ENCODE data around the gene SDC1.

SDC1 gene

DNA sequence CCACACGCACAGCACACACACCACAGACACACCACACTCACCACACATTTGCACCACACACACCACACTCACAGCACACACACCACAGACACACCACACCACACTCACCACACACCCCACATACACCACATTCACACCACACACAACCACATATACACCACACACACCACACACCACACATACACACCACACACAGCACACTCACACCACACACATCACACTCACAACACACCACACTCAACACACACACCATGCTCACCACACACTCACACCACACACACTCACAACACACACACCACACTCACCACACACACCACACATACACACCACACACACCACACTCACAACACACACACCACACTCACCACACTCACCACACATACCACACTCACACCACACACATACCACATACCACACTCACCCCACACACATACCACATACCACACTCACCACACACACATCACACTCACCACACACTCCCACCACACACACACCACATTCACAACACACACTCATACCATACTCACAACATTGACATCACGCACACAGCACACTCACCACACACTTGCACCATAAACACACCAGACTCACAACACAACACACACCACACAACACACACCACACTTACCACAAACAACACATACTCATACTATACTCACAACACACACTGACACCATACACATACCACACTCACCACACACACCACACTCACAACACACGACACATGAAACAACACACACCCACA is 60.0 kb downstream of the SDC1 start:
- Histone ChIP-seq H3K79me2 (no peaks in the 10 kb centered on the region), H3K27me3 (ENCODE audit: control insufficient read depth, insufficient read depth, low read length) (no peaks in the 10 kb centered on the region), H3K4me2 (ENCODE audit: low read length) (no peak overlapping the region), H3K9me3 (ENCODE audit: control insufficient read depth, low read length) (no peaks in the 10 kb centered on the region), H3K4me3 (ENCODE audit: low read depth, low read length) (no peak overlapping the region), H3K9ac (no peak overlapping the region), H3K4me1 (no peaks in the 10 kb centered on the region), H2AFZ (no peak overlapping the region), H3K27ac (no peak overlapping the region), H3K36me3 (ENCODE audit: control insufficient read depth, insufficient read depth, low read length) (no peaks in the 10 kb centered on the region)
- TF ChIP-seq, protein P1, sequence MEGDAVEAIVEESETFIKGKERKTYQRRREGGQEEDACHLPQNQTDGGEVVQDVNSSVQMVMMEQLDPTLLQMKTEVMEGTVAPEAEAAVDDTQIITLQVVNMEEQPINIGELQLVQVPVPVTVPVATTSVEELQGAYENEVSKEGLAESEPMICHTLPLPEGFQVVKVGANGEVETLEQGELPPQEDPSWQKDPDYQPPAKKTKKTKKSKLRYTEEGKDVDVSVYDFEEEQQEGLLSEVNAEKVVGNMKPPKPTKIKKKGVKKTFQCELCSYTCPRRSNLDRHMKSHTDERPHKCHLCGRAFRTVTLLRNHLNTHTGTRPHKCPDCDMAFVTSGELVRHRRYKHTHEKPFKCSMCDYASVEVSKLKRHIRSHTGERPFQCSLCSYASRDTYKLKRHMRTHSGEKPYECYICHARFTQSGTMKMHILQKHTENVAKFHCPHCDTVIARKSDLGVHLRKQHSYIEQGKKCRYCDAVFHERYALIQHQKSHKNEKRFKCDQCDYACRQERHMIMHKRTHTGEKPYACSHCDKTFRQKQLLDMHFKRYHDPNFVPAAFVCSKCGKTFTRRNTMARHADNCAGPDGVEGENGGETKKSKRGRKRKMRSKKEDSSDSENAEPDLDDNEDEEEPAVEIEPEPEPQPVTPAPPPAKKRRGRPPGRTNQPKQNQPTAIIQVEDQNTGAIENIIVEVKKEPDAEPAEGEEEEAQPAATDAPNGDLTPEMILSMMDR (IDR thresholded peaks at IDR 0.05), result no peak

DNA sequence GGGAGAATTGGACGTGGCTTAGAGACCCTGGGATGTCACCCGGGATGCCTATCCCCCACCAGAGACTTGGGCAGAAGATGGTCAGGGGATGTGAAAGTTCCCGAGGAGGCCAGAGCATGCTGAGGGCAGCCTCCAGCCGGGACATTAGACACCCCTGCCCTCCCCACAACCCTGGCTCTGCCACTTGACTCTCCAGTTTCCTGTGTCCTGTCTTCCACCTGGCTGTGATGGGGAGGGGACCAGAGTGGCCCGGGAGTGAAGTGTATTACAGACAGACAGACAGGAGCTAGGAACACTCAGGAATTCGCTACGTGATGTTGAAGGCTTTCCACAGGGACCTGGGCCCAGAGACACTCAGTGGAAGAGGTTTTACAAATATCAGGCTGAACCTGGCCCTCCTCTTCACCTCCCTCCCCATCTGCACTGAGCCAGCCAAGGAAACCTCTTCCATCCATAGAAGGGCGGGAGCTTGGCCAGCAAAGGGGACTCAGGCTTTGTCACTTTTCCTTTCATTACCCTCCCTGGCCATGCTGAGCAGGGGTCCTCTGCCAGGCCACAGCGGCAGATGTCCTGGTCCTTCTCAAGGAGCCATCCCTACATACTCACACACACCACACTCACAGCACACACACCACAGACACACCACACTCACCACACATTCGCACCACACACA is 60.7 kb downstream of the SDC1 start:
- no peaks in the 10 kb centered on the region for H3K36me3 ChIP-seq (ENCODE audit: control insufficient read depth, insufficient read depth, low read length)
- TF ChIP-seq, protein P1 (IDR thresholded peaks at IDR 0.05), result no peak
- no peak overlapping the region for H3K9ac ChIP-seq
- H2AFZ ChIP-seq, result no peak overlapping the region
- H3K27ac ChIP-seq, result no peak overlapping the region
- H3K4me3 ChIP-seq (ENCODE audit: low read depth, low read length), result no peak overlapping the region
- no peak overlapping the region for H3K4me2 ChIP-seq (ENCODE audit: low read length)
- no peaks in the 10 kb centered on the region for H3K4me1 ChIP-seq
- no peaks in the 10 kb centered on the region for H3K79me2 ChIP-seq
- no peaks in the 10 kb centered on the region for H3K9me3 ChIP-seq (ENCODE audit: control insufficient read depth, low read length)
- H3K27me3 ChIP-seq (ENCODE audit: control insufficient read depth, insufficient read depth, low read length), result no peaks in the 10 kb centered on the region

DNA sequence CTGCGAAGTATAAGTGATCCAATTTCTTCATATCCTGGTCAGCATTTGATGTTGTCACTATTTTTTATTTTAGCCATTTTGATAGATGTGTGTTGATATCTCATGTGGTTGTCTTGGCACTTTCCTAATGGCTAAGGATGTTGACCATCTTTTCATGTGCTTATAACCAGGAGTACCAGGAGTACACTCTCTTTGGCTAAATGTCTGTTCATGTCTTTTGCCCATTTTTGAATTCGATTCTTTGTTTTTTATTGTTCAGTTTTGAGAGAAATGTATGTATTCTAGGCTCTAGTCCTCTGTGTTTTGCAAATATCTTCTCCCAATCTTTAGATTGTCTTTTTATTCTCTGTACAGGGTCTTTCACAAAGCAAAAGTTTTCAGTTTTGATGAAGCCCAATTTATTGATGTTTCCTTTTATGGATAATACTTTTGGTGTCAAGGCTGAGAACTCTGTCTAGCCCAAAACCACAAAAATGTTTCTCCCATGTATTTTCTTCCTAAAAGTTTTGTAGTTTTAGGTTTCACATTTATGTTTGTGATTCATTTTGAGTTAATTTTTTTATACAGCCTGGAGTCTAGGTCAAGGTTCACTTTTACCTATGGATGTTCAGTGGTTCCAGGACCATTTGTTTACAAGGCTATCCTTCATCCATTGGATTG is 65.4 kb downstream of the SDC1 start:
- TF ChIP-seq, protein P1 (IDR thresholded peaks at IDR 0.05), result no peak
- Histone ChIP-seq H2AFZ (no peak overlapping the region), H3K36me3 (ENCODE audit: control insufficient read depth, insufficient read depth, low read length) (no peaks in the 10 kb centered on the region), H3K4me1 (no peaks in the 10 kb centered on the region), H3K27ac (no peak overlapping the region), H3K9me3 (ENCODE audit: control insufficient read depth, low read length) (no peaks in the 10 kb centered on the region), H3K9ac (no peak overlapping the region), H3K79me2 (no peaks in the 10 kb centered on the region), H3K4me2 (ENCODE audit: low read length) (no peak overlapping the region), H3K4me3 (ENCODE audit: low read depth, low read length) (no peak overlapping the region), H3K27me3 (ENCODE audit: control insufficient read depth, insufficient read depth, low read length) (no peaks in the 10 kb centered on the region)

DNA sequence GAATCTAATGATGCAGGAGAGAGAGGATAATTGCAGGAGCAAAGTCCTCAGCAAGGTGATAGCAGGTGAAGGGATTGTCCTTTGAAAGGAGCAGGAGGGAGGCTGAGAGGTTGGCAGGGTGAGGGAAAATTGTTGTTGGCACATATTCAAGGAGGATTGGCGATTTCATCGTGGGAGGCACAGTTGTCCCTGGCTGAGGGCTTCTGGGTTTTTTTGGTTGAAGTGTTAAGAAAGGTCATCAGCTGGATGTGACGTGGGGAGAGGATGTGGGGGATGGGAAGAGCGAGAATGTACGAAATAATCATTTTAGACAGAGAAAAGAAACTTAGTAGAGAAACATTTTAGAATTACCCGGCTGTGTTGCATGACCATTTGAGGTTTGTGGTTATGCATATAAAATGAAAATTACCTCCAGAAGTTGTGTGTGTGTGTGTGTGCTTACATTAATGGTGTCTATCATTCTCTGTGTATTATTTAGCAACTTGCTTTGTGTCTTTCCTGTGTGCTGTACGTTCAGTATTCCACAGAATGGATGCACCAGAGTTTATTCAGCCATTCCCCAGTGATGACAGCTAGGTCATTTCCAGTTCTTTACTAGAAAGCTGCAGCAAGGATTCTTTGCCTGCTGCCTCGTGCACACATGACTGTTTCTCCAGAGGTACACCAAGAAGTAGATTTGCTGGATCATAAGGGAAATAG is 67.6 kb downstream of the SDC1 start:
- H3K79me2 ChIP-seq, result no peaks in the 10 kb centered on the region
- H3K27me3 ChIP-seq (ENCODE audit: control insufficient read depth, insufficient read depth, low read length), result no peaks in the 10 kb centered on the region
- no peaks in the 10 kb centered on the region for H3K4me1 ChIP-seq
- TF ChIP-seq, protein P1 (IDR thresholded peaks at IDR 0.05), result no peak
- H3K27ac ChIP-seq, result no peak overlapping the region
- no peaks in the 10 kb centered on the region for H3K9me3 ChIP-seq (ENCODE audit: control insufficient read depth, low read length)
- H2AFZ ChIP-seq, result no peak overlapping the region
- H3K4me2 ChIP-seq (ENCODE audit: low read length), result no peak overlapping the region
- no peak overlapping the region for H3K4me3 ChIP-seq (ENCODE audit: low read depth, low read length)
- no peaks in the 10 kb centered on the region for H3K36me3 ChIP-seq (ENCODE audit: control insufficient read depth, insufficient read depth, low read length)
- no peak overlapping the region for H3K9ac ChIP-seq

Measured in parathyroid adenoma (tissue), 2 donors.